Activated gamma-delta T cell (primary cell): ENCODE measurements around the gene POC1B.

Experiments
- DNase-seq: peaks from one replicate; lab custom pipeline; 2025; lab: John Stamatoyannopoulos, UW

The POC1B gene

GRCh38 chr12:89539426-89540223 lies 13.8 kb upstream of the POC1B start:
- no peak for DNase-seq

GRCh38 chr12:89538897-89539296 lies 13.1 kb upstream of the POC1B start:
- DNase-seq, result no peak

- no peak for DNase-seq
Observed at GRCh38 chr12:89537389-89537788, 11.5 kb upstream of the POC1B start.

GRCh38 chr12:89529738-89530137 lies 3.9 kb upstream of the POC1B start:
- DNase-seq, result no peak

- DNase-seq, result no peak
Observed at GRCh38 chr12:89528434-89528833, 2.6 kb upstream of the POC1B start.

GRCh38 chr12:89525305-89525823 lies 483 bp downstream of the POC1B start:
- DNase-seq, result peak; percentile 28

- peak; percentile 45 for DNase-seq
Observed at GRCh38 chr12:89524541-89525304, 1.1 kb downstream of the POC1B start, which contains the start of gene GALNT4. TSS of gene GALNT4 (minus strand) at chr12:89524796. CDS start at chr12:89524549, 247 bp downstream.

- no peak for DNase-seq
Observed at GRCh38 chr12:89523843-89524540, 1.9 kb downstream of the POC1B start.

- DNase-seq, result no peak
Observed at GRCh38 chr12:89523393-89523792, 2.5 kb downstream of the POC1B start.

- DNase-seq, result no peak
Observed at GRCh38 chr12:89521364-89522223, 4.3 kb downstream of the POC1B start.

GRCh38 chr12:89517720-89518119 lies 8.1 kb downstream of the POC1B start:
- DNase-seq, result no peak

GRCh38 chr12:89516633-89517032 lies 9.2 kb downstream of the POC1B start:
- no peak for DNase-seq

- no peak for DNase-seq
Observed at GRCh38 chr12:89514751-89515150, 11.1 kb downstream of the POC1B start.

GRCh38 chr12:89513544-89513943 lies 12.3 kb downstream of the POC1B start:
- no peak for DNase-seq

GRCh38 chr12:89507015-89507824 lies 18.6 kb downstream of the POC1B start:
- DNase-seq, result no peak

- DNase-seq, result no peak
Observed at GRCh38 chr12:89506050-89506449, 19.8 kb downstream of the POC1B start.

GRCh38 chr12:89504560-89505346 lies 21.1 kb downstream of the POC1B start:
- no peak for DNase-seq

GRCh38 chr12:89501793-89502192 lies 24.1 kb downstream of the POC1B start:
- DNase-seq, result no peak

GRCh38 chr12:89499857-89500256 lies 26.0 kb downstream of the POC1B start:
- DNase-seq, result no peak

GRCh38 chr12:89497467-89497866 lies 28.4 kb downstream of the POC1B start:
- no peak for DNase-seq
